HEK293 (cell line): ENCODE results near the gene PTPRA.

ENCODE experiments used
- BCL11A ChIP-seq: fragments of 450-650 bp; formaldehyde crosslinking; IDR thresholded peaks from 2 replicates; pipeline ENCODE4 v1.5.1; 2016; ENCODE audit warnings: low read depth, missing biosample characterization, missing genetic modification characterization
- KLF10 ChIP-seq: fragments of 450-650 bp; IDR thresholded peaks from 2 replicates; pipeline ENCODE4 v1.5.1; 2018; ENCODE audit warnings: missing biosample characterization, mild to moderate bottlenecking, missing genetic modification characterization
- PBX3 ChIP-seq: sonication (generic); formaldehyde crosslinking; IDR thresholded peaks from 2 replicates; pipeline ENCODE4 v1.8.1; 2022; ENCODE audit warnings: mild to moderate bottlenecking, moderate library complexity, missing genetic modification reagents
- ZBTB11 ChIP-seq: fragments of 450-650 bp; formaldehyde crosslinking; conservative IDR thresholded peaks from 2 replicates; pipeline ENCODE4 v1.5.1; 2016; ENCODE audit warnings: low read depth, missing biosample characterization, missing genetic modification characterization
- ZBTB17 ChIP-seq: fragments of 450-650 bp; formaldehyde crosslinking; IDR thresholded peaks from 2 replicates; pipeline ENCODE4 v1.5.1; 2016; ENCODE audit warnings: missing biosample characterization, missing genetic modification characterization
- ZFHX2 ChIP-seq: fragments of 450-650 bp; formaldehyde crosslinking; conservative IDR thresholded peaks from 2 replicates; pipeline ENCODE4 v1.5.1; 2016; ENCODE audit warnings: missing biosample characterization, missing genetic modification characterization
- ZNF138 ChIP-seq: fragments of 450-650 bp; formaldehyde crosslinking; IDR thresholded peaks from 2 replicates; pipeline ENCODE4 v1.5.1; 2016; ENCODE audit warnings: missing biosample characterization, missing genetic modification characterization, borderline replicate concordance
- ZNF184 ChIP-seq: fragments of 450-650 bp; IDR thresholded peaks from 2 replicates; pipeline ENCODE4 v1.5.1; 2018; ENCODE audit warnings: missing biosample characterization, mild to moderate bottlenecking, missing genetic modification characterization
- ZNF223 ChIP-seq: fragments of 450-650 bp; formaldehyde crosslinking; IDR thresholded peaks from 2 replicates; pipeline ENCODE4 v1.5.1; 2016; ENCODE audit warnings: missing biosample characterization, missing genetic modification characterization
- ZNF610 ChIP-seq: fragments of 450-650 bp; formaldehyde crosslinking; IDR thresholded peaks from 2 replicates; pipeline ENCODE4 v1.5.1; 2016; ENCODE audit warnings: missing biosample characterization, missing genetic modification characterization, borderline replicate concordance
- ZNF626 ChIP-seq: fragments of 450-650 bp; sonication (Bioruptor Pico); formaldehyde crosslinking; IDR thresholded peaks from 2 replicates; pipeline ENCODE4 v1.5.1; 2018; ENCODE audit warnings: missing biosample characterization, missing genetic modification characterization, inconsistent platforms
- TF ChIP-seq, protein P1 (sequence below): fragments of 450-650 bp; formaldehyde crosslinking; IDR thresholded peaks from 2 replicates; pipeline ENCODE4 v1.5.1; 2016; ENCODE audit warnings: missing biosample characterization, missing genetic modification characterization

DNA sequence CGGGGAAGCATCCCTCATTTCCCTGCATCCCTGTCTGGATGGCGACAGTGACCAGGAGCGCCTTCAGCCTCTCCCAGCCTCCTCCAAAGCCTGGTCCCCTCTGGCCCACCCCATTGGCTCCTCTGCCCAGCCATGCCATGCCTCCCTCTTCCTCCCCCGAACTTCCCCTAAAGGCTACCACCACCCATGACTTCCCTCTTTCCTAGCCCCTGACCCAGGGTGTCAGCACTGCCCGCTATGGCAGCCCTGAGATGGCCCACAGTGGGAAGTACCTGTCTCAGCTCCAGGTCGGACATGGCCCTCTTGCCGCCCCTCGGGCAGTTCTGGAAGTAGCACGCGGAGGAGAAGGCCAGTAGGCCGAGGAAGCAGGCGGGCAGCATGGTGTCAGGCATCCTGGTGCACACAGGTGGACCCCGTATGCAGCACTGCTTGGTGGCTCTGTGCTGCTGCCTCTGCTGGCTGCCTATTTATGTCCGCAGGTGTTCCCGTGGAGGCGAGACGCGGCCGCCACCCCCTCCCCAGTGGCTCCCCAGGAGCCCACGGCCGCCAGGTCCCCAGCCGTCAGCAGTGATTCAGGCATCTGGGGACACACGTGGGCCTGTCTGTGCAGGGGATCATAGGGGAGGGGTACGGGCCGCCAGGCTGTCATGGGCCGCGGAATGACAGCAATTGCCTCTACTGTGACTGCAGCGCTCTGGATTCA is 211.2 kb downstream of the PTPRA start, which contains the start of gene AVP:
- TF ChIP-seq ZNF138 (tag by site-specific recombination) (no peak), PBX3 (CRISPR knock-in tag) (no peak), KLF10 (tag by site-specific recombination) (no peak), ZBTB17 (no peak), ZNF610 (tag by site-specific recombination) (no peak), ZNF184 (tag by site-specific recombination) (no peak), ZNF626 (no peak), ZFHX2 (tag by site-specific recombination) (no peak), ZBTB11 (tag by site-specific recombination) (no peak), BCL11A (tag by site-specific recombination) (no peak), ZNF223 (no peak)
- TF ChIP-seq, protein P1, sequence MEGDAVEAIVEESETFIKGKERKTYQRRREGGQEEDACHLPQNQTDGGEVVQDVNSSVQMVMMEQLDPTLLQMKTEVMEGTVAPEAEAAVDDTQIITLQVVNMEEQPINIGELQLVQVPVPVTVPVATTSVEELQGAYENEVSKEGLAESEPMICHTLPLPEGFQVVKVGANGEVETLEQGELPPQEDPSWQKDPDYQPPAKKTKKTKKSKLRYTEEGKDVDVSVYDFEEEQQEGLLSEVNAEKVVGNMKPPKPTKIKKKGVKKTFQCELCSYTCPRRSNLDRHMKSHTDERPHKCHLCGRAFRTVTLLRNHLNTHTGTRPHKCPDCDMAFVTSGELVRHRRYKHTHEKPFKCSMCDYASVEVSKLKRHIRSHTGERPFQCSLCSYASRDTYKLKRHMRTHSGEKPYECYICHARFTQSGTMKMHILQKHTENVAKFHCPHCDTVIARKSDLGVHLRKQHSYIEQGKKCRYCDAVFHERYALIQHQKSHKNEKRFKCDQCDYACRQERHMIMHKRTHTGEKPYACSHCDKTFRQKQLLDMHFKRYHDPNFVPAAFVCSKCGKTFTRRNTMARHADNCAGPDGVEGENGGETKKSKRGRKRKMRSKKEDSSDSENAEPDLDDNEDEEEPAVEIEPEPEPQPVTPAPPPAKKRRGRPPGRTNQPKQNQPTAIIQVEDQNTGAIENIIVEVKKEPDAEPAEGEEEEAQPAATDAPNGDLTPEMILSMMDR = no peak
